Measurements from ENCODE around the gene SLC35B2.

SLC35B2 gene

DNA sequence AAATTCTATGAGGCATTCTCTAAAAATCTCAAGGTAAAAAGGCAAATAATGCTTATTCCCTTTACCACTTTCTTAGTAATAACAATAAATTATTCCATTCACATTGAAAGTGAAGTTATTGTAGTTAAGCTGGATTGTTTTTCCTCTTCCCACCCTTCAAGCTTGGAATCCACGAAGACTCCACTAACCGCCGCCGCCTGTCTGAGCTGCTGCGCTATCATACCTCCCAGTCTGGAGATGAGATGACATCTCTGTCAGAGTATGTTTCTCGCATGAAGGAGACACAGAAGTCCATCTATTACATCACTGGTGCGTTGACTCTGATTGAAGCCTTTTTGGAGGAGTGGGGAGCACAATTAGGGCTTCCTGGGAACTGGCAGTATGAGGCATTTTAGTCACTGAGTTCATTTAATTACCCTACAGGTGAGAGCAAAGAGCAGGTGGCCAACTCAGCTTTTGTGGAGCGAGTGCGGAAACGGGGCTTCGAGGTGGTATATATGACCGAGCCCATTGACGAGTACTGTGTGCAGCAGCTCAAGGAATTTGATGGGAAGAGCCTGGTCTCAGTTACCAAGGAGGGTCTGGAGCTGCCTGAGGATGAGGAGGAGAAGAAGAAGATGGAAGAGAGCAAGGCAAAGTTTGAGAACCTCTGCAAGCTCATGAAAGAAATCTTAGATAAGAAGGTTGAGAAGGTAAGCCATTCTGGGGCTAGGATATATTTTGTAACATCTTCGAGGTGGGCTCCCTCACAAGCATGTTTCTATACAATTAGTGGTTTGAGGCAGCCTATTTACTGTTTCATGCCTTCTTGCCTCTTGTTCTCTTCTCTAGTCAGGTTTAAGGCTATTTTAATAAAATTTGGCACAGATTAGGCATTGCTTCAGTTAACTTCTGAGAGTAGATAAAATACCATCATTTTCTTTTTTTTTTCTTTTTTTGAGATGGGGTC, 5.5 kb downstream of the SLC35B2 start:
- DNase-seq, result no peak

DNA sequence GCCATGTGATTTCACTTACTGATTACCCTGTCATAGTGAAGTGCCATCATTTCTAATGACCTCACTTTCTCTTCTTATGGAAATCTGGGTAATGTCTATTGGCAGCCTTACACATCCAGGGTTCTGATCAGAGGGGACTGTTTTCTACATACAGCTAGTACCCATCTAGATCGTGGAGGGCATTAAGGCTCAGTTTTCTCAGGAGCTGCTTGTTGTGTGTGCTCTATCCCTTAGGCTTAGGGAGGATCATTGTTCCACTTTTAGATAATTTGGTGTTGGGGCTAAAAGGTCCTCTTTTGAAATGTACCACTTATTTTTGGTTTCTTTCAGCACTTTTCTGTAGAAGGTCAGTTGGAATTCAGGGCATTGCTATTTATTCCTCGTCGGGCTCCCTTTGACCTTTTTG, 6.6 kb downstream of the SLC35B2 start:
- no peak for DNase-seq

DNA sequence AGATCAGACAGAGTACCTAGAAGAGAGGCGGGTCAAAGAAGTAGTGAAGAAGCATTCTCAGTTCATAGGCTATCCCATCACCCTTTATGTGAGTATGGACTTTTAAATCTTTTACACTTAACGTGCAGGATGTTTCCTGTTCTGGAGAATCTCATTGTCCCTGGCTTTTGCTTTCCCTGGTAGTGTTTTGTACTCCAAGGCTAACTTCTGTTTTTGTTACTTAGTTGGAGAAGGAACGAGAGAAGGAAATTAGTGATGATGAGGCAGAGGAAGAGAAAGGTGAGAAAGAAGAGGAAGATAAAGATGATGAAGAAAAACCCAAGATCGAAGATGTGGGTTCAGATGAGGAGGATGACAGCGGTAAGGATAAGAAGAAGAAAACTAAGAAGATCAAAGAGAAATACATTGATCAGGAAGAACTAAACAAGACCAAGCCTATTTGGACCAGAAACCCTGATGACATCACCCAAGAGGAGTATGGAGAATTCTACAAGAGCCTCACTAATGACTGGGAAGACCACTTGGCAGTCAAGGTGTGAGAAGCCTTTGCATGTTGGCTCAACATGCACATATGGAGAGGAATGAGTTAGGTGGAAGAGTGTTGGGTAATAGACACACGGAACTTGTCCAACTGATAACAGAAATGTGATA, 7.1 kb downstream of the SLC35B2 start:
- no peak for DNase-seq

DNA sequence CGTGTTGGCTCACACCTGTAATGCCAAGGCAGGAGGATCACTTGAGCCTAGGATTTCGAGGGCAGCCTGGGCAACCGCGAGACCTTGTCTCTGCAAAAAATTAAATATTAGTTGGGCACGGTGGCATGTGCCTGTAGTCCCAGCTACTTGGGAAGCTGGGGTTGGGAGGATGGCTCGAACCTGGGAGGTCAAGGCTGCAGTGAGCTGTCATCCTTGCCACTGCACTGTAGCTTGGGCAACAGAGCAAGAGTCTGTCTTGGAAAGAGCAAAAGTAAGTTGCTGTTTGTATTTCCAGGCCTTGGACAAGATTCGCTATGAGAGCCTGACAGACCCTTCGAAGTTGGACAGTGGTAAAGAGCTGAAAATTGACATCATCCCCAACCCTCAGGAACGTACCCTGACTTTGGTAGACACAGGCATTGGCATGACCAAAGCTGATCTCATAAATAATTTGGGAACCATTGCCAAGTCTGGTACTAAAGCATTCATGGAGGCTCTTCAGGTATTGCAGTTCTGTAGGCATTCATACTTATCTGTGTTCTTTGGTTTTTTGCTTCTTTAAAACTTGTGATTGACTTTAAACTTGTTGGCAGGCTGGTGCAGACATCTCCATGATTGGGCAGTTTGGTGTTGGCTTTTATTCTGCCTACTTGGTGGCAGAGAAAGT, 8.1 kb downstream of the SLC35B2 start:
- no peak for DNase-seq

DNA sequence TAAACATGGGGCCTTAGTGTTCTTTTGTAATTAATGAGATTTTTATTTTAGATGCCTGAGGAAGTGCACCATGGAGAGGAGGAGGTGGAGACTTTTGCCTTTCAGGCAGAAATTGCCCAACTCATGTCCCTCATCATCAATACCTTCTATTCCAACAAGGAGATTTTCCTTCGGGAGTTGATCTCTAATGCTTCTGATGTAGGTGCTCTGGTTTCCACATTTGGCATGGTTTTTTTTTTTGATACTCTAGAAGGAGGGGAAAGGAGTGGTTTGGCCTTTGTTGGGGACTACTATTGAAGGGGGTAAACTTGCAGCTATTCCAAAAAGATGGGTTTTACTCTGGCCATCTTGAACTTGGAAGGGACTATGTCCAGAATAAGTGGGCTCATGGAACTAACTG, 8.7 kb downstream of the SLC35B2 start:
- no peak for DNase-seq

DNA sequence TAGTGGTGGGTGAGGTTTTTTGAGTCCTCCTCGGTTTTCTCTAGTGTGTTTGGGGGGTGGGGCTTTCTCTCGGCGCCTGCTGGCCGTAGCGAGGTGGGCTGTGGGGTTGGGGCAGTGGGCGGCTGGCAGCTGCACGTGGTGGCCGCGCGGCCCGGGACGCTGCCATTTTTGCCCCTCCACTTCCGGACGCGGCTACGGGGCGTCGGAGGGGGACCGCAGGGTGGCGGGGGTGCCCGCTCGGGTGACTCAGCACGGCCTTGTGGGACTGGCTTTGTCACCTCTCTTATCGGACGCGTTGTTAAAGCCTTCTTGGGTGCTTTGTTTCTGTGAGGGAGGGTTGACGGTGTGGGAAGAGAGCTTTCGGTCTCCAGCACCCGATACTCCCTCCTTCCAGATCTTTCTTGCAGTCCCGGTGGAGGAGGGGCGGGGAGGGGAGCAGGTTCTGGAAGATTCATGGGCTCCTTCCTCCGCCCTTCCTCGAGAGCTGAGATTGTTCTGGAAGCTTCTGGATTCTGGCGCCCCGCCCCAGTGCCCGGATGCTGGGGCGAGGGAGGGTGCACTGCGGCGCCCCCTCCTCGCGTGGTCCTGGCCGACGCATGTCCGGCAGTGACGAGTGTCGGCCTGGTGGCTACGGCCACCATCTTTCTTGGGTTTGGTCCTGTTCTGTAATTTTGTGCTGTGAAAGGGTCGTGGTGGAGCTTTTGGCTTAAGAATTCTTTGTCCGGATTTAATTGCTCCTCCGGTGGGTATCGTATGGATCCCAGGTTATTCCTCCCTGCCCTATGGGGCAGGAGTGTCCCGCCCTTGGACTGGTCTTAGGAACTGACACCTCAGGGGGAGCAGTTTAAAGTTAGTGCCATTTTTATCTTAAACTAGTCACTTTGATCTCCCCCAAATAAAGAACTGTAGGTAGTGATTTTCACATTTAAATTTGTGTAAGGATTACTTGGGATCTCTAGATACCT, 9.7 kb downstream of the SLC35B2 start:
- peak; percentile 51 for DNase-seq

DNA sequence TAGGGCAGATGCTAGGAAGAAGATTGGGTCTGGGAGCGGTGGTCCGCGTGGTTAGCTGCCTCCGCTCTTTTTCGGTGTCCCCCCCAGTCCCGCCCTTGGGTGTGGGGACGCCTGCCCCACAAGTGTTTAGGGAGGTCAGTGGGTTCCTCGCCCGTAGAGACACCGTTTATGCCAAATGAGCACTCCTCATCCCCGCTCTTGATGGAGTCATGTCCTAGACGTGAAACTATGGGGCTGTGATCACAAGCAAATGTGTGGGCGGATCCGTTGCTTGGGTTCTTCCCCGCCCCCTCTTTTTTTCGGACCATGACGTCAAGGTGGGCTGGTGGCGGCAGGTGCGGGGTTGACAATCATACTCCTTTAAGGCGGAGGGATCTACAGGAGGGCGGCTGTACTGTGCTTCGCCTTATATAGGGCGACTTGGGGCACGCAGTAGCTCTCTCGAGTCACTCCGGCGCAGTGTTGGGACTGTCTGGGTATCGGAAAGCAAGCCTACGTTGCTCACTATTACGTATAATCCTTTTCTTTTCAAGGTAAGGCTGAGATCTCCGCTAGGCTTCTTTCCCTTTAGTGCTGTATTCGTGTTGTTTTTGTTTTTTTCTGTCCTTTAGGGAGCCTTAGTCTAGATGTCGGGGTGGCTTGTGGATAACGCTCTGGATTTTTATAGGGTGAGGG, 10.5 kb downstream of the SLC35B2 start, which contains the start of gene HSP90AB1:
Gene HSP90AB1, plus strand, starts transcription at position 439 of the 675 bp plus-strand sequence. CDS start 1,529 bp downstream, outside the sequence.
- DNase-seq, result peak; percentile 93

DNA sequence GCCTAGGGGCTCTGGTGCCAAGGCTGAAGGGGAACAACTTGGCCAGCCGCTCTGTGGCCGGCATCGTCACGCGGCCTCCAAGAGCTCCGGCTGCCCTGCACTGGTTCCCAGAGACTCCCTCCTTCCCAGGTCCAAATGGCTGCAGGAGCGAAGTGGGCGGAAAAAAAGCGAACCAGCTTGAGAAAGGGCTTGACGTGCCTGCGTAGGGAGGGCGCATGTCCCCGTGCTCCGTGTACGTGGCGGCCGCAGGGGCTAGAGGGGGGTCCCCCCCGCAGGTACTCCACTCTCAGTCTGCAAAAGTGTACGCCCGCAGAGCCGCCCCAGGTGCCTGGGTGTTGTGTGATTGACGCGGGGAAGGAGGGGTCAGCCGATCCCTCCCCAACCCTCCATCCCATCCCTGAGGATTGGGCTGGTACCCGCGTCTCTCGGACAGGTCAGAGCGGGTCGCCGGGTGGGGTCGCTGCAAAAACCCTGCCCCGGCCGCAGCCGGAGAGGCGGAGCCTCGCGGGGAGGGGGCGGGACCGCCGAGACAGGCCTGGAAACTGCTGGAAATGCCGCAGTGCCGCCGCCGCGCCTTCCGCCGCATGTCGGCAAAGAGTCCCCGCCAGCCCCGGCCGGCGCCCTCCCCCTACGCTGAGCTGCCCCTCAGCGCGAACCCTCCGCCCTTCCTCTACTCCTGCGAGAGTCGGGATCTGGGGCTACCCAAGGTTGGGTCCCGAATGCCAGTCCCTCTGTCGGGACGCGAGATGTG, 11.2 kb downstream of the SLC35B2 start:
- peak; percentile 57 for DNase-seq

DNA sequence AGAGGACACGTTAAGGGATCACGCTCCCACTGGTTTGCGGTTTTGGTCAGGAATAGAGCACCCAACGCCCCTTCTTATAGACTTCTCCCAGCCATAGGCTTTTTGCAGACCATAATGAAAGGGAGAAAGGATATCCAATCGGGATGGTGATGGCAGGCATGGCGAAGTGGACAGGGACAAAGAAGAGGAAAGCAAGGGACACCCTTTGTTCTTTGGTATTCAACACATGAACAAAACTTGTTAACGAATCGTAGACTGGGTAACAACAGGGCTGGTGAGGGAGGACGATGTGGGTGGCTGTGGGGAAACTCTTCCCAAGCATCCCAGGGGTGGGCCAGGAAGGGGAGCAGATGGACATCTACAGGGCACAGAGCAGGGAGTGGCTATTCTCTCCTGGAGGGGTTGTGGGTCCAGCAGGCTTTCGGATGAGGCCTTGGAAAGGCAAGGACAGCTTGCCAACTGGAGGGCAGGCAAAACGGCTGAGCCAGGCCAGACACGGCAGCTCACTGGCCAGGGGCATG, 11.9 kb downstream of the SLC35B2 start:
- DNase-seq, result no peak

DNA sequence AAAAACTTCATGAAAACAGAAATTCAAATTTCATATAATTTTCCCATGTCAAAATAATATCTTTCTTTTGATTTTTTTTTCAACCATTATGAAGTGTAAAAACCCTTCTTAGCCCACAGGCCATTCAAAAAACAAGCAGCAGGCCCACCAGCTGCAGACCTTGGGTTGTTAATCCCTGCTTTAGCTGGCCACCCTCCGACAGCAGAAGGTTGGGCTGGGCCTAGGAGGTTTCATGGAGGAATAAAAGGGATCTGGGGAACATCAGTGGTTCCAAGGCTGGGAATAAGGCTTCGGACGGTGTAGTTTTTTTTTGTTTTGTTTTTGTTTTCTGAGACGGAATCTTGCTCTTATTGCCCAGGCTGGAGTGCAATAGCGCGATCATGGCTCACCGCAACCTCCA, 14.0 kb downstream of the SLC35B2 start:
- no peak for DNase-seq

DNA sequence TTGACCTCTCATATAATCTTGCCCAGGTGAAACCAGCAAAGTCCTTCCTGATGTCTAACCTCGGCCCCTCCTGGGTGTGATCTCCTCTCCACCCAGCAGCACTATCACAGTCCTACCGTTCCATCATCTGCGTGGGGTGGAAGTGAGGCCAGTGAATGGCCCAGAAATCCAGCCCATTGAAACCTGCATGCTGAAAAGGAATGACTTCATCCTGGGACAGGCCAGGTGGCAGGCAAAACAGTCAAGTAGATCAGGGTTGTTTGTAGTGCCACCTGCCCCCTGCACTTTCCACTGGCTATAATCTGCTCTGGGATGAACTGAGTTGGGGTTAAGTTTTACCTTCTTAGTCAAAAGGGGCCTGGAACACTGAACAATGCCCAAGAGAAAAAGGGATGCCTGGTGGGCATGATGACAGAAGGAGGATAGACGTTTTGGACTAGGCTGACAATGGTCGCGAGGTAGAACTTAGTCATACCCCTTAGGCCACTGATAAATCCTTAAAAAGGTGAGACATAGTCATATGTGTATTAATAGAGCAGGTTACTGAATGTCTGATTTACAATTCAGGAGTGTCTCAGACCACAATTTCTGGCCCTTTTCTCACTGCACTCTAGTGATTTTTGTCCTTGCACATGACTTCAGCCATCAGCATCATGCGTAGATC, 18.5 kb downstream of the SLC35B2 start:
- DNase-seq, result no peak

DNA sequence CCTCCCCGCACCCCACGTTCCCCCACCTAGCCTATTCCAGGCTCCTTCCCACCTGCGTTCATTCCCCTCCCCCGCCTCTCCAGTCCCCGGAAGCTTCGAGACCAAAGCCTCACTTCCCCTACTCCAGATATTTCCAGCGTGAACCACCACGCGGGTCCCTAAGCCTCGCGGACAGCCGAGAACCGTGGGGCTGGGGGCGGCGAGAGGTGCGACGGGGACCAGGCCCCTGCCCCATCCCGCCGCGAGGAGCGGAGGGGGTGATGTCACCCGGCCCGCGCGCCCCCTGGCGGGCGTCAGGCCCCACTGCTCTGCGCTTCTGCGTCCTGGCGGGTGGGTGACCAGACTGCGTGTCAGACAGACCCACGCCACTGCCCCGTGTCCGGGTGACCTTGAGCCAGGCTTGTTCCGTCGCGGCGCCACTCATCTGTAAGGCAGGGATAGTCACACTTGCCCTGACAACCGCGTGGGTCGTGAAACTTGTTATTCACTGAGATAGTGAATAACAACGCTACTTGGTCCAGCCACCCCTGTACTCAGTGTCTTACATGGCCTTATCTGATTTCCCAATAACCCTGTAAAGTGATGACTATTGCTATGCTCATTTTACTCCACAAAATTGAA, 19.4 kb downstream of the SLC35B2 start:
- DNase-seq, result peak; percentile 52

DNA sequence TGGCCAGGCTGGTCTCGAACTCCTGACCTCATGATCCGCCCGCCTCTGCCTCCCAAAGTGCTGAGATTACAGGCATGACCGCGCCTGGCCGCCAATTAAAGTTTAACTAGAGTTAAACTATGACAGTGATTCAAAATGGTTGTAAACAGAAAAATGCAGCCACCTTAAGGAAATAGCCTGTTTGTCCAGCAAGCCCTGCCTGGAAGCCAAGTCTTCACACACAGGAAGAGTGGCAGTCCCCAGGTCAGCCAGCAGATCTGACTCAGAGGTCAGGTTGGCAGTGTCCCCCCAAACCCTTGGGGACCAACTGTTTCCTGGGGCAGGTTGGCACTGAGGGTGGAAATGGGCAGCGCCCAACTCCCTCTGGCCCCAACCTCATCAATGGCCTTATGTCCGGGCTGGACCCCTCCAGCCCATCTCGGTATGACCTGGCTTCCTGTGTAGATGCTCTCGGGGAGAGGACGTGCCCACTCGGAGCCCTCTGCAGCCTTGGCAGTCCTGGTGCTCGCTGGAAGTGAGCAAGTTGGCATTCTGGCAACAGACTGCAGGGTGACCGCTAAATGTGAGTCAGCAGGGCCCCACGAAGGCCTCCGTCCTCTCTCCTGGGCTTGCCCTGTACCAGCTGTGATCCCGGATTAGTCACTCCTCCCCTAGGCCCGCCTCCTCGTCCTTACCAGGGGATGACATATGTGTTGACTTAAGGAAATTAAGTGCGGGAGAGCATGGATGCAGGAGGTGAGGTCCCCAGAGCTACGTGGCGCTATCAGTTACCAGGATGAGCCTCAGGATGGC, 20.1 kb downstream of the SLC35B2 start:
- peak; percentile 62 for DNase-seq

DNA sequence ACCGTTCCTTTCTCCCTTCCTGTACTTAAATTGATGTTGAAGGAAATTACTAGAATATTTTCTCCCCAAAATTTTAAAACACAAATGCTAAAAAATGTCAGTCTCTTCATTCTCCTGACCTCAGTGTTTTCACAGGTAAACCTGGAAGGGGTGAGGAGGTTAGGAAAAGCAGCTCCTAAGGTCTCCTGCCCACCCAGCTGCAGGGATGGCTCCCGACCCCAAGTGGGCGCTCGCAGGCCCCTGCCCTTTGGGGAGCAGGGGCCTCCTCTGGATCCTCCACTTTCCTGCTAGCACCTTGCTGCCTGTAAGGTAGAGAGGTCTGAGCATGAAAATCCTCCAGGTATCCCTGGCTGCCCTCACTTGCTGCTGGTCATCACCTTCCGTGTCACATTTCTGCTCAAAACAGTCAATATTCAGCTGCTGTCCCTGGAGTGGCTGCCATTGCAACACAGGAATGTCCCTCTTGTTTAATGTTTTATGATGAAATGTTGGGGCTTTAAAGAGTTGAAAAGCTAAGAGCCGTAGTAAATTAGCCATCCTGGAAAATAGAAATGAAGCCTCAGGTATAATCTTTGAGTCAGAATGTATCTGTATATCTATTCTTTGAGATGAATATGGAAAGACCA, 21.3 kb downstream of the SLC35B2 start:
- DNase-seq, result no peak

DNA sequence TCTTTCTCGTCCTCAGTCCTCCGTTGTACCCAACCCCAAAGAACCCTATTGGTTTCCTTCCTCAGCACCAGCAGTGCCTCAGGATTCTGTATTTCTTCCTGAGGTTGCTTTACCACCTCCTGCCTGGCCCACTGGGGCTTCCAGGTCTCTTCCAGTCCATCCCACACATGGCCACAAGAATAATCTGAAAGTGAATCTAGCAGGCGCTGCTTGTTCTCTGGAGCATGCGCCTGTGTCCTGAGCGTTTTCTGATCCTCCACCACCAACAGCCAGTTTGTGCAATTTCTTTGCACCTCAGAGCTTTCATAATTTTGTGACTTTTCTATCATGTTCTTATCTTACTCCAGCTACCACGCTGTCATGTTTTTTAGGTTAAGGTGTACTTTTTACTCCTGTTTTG, 22.1 kb downstream of the SLC35B2 start:
- DNase-seq, result no peak

DNA sequence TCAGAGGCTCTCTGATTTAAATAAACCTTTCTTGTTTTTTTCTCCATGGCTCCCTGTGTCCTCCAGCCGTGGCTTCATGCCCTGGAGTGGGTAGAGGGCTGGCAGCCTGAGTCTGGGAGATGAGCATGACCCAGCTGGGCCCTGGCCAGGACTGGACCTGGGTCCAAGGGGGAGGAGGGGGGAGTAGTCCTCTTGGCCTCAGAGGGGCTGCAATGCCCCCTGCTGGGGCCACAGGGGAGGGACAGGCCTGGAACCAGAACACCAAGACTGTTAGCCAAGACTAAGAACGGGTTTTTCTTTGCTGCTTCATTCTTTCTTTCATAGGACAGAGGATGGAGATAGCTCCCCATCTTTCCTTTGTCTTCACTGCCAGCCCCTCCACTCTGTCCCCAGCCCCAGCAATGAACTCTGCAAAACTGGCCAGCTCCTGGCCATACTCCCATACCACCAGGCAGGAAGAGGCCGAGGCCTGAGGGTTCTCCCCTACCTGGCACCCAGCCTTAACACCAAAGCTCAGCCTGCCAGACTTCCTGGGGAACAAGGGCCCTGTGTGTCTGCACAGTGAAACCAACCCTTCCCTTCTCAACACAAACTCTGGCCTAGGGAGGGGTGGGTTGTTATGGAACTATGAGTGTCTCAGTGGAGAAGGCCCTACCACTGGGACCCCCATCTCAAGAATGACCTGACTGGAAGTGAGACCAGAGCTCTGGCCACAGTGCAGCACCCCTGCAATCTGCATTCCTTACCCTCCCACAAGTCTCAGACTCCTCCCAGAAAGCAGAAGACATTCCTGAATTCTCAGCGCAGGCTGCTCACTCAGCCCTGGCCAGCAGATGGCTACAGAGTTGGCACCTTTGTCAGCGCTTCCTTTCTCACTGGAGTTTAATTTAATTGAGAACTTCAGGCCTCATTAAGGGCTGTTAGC, 23.0 kb downstream of the SLC35B2 start:
- no peak for DNase-seq

DNA sequence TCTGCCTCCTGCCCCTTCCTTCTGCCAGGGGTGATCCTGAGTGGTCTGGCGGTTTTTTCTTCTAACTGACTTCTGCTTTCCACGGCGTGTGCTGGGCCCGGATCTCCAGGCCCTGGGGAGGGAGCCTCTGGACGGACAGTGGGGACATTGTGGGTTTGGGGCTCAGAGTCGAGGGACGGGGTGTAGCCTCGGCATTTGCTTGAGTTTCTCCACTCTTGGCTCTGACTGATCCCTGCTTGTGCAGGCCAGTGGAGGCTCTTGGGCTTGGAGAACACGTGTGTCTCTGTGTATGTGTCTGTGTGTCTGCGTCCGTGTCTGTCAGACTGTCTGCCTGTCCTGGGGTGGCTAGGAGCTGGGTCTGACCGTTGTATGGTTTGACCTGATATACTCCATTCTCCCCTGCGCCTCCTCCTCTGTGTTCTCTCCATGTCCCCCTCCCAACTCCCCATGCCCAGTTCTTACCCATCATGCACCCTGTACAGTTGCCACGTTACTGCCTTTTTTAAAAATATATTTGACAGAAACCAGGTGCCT, 23.7 kb downstream of the SLC35B2 start:
- no peak for DNase-seq

All from GDM1 (cell line).